ENCODE measurements around the gene CHRNA1.

- TF ChIP-seq ZBTB2 (IDR thresholded peaks at IDR 0.05), result no peak
- no peak for TF ChIP-seq ZNF3 (CRISPR knock-in tag; IDR thresholded peaks at IDR 0.05)
- TF ChIP-seq AFF4 (CRISPR knock-in tag; IDR thresholded peaks at IDR 0.05), result no peak
- TF ChIP-seq KHSRP (IDR thresholded peaks at IDR 0.05), result no peak
- no peak for TF ChIP-seq ZNF175 (CRISPR knock-in tag; IDR thresholded peaks at IDR 0.05; ENCODE audit: low read depth)
- TF ChIP-seq SP1 (CRISPR knock-in tag; IDR thresholded peaks at IDR 0.05), result no peak
- no peak for TF ChIP-seq YY1 (IDR thresholded peaks at IDR 0.05; ENCODE audit: borderline replicate concordance in 1 of 3, control insufficient read depth in 1 of 3, extremely low read depth in 1 of 3, insufficient read depth in 3 of 3, insufficient read length in 1 of 3, insufficient replicate concordance in 2 of 3, low read depth in 1 of 3, low read length in 2 of 3)
- no peak for TF ChIP-seq WHSC1 (IDR thresholded peaks at IDR 0.05; ENCODE audit: low read length)
- no peak for TF ChIP-seq HEY1 (CRISPR knock-in tag; IDR thresholded peaks at IDR 0.05; ENCODE audit: borderline replicate concordance)
- no peak for TF ChIP-seq BRF2 (IDR thresholded peaks at IDR 0.05; ENCODE audit: borderline replicate concordance, insufficient read depth, insufficient read length)
Measured at GRCh38 chr2:174699993-174700766, 64.1 kb downstream of the CHRNA1 start.

Measured in K562 (cell line).